Osteocyte (in vitro differentiated cells): Measurements from ENCODE around the gene GRIA4. TPM values are rescaled to one million over a fixed set of nuclear protein-coding genes. Genes with fewer than 3 reads are reported as not detected.

ENCODE experiments used
- DNase-seq: peaks from one replicate; pipeline ENCODE4 v3.0.0; 2021; ENCODE audit warnings: mixed read lengths; ENCODE audit not compliant: unreplicated experiment; ENCODE audit errors: extremely low spot score
- H3K27ac Mint-ChIP-seq: one replicate; pipeline ENCODE4 v1.8.0; 2021; ENCODE audit warnings: mild to moderate bottlenecking, mixed read lengths; ENCODE audit not compliant: unreplicated experiment
- H3K27me3 Mint-ChIP-seq: one replicate; pipeline ENCODE4 v1.8.0; 2021; ENCODE audit warnings: mixed read lengths; ENCODE audit not compliant: unreplicated experiment
- H3K36me3 Mint-ChIP-seq: one replicate; pipeline ENCODE4 v1.8.0; 2021; ENCODE audit warnings: mixed read lengths; ENCODE audit not compliant: unreplicated experiment
- H3K4me1 Mint-ChIP-seq: one replicate; pipeline ENCODE4 v1.8.0; 2021; ENCODE audit warnings: mixed read lengths; ENCODE audit not compliant: unreplicated experiment
- H3K4me3 Mint-ChIP-seq: one replicate; pipeline ENCODE4 v1.8.0; 2021; ENCODE audit warnings: mild to moderate bottlenecking, moderate library complexity, mixed read lengths; ENCODE audit not compliant: unreplicated experiment
- H3K9me3 Mint-ChIP-seq: one replicate; pipeline ENCODE4 v1.8.0; 2021; ENCODE audit warnings: mixed read lengths; ENCODE audit not compliant: unreplicated experiment
- CTCF ChIP-seq: fragments of 200-600 bp; sonication (generic); IDR thresholded peaks from 2 replicates; pipeline ENCODE4 v1.5.0; 2021; ENCODE audit warnings: antibody characterized with exemption, mild to moderate bottlenecking, moderate library complexity
- total RNA-seq: library from RNA; stranded (reverse); gene quantifications from 2 replicates; pipeline ENCODE4 v1.2.1, GENCODE V29; 2021

The GRIA4 gene
- total RNA-seq, 1 donor from 2014 or later, result not detected

- Mint-ChIP-seq H3K27me3 (no peaks in the 10 kb centered on the region), H3K4me3 (no peak overlapping the region), H3K4me1 (no peaks in the 10 kb centered on the region), H3K36me3 (no peaks in the 10 kb centered on the region), H3K9me3 (no peaks in the 10 kb centered on the region), H3K27ac (no peak overlapping the region)
- DNase-seq, result no peak
- no peak for TF ChIP-seq CTCF
Observed at GRCh38 chr11:105953886-105954285, 344.0 kb downstream of the GRIA4 start.

DNA sequence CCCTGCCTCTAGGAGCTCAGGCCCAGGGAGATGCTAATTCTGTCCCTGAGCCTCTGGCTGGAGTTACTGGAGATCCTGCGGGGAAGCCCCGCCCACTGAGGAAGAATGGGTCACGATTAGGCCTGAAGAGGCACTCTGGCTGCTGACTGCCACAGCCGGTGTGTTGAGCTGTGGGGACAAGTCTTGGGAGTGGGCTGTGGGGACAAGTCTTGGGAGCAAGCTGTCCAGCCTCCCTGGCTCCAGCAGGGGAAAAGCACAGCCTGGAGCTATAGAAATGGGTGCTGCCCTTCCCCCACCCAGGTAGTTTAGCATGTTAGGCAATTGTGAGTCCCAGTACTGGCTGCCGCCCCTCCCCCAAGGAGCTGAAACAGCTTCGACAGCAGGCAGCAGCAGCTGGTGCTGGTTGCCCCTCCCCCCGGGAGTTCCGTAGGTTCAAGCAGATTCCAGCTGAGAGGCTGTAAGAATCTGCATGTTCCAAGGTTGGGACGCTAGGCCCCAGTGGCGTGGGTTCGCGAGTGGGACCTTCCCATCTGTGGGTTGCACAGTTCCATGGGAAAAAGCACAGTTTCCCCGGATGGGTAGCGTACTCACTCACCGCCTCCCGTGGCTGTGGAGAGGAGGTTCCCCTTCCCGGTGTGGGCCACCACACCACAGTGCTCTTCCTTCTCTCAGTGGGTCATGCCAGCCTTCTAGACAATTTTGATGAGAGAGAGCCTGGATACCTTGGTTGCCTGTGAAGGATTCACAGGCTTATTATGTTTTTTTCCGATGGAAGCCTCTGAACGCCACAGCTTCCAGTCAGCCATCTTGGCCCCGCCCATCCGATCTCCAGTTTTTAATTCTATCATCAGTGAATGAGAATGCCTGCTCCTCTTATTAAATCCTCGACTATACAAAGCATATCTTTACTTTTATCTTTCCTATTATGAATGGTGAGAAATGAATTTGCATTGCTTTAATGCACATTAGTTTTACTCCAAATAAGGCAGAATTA lies 350.7 kb downstream of the GRIA4 start:
- no peak for DNase-seq
- no peak overlapping the region for H3K27ac Mint-ChIP-seq

DNA sequence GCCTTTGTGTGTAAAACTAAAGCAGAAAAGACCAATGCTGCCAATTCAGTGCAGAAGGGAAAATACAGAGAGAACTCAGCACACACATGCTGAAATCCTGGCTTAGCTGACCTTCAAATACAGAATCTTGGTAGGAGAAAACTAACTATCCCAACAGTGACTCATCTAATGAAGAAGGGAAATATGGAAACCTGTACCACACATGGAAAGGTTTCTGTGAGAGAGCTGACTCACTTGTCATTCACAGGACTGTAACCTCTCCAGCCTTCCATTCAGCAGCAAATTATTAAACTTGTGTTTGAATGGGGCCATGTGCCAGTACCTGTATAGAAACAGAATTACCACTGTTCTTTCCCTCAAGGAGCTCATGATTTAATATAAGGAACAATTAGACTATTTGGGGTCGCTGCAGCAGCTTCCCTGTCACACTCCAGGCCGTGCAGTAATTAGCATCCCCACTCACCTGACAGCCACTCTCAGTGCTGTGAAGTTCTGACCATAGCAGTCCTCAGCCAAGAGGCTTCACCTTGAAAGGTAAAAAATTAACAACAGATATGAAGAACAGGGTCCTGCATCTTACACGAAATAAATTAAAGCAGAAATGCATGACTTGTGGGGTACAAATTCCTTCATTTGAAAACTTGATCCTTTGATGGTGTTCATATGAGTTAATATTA lies 358.3 kb downstream of the GRIA4 start:
- Mint-ChIP-seq H3K27me3 (no peaks in the 10 kb centered on the region), H3K27ac (no peak overlapping the region), H3K4me1 (no peaks in the 10 kb centered on the region), H3K36me3 (no peaks in the 10 kb centered on the region), H3K4me3 (no peak overlapping the region), H3K9me3 (no peaks in the 10 kb centered on the region)
- TF ChIP-seq CTCF, result no peak
- no peak for DNase-seq

More for the DNA sequence above, 350.7 kb downstream of the GRIA4 start:
- Mint-ChIP-seq H3K36me3 (no peaks in the 10 kb centered on the region), H3K27me3 (no peaks in the 10 kb centered on the region), H3K9me3 (peaks cover 6% of the 10 kb centered on the region), H3K4me1 (no peaks in the 10 kb centered on the region), H3K4me3 (no peak overlapping the region)
- TF ChIP-seq CTCF, result no peak

GRCh38 chr11:105969756-105970155 lies 359.9 kb downstream of the GRIA4 start:
- Mint-ChIP-seq H3K4me3 (no peak overlapping the region), H3K9me3 (no peaks in the 10 kb centered on the region), H3K27ac (no peak overlapping the region), H3K27me3 (no peaks in the 10 kb centered on the region), H3K36me3 (no peaks in the 10 kb centered on the region), H3K4me1 (no peaks in the 10 kb centered on the region)
- DNase-seq, result no peak
- no peak for TF ChIP-seq CTCF

DNA sequence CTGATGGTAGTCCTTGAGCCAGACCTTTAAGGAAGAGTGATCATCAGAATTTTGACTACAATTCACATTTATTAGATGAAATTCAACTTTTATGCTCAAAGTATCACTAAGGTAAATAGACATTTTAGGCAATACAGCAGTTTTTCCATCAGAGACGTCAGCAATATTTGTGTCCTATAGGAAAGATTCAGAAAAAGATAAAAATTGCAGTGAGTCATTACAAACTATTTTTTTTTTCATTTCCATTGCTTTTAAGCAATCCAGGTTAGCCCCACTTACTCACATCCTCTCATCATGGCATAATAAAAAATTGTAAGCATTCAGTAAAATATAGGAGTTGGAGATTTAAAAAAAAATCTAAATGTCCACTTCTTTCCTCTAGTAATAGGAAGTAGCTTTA lies 365.3 kb downstream of the GRIA4 start:
- Mint-ChIP-seq H3K4me3 (no peak overlapping the region), H3K36me3 (no peaks in the 10 kb centered on the region), H3K27me3 (no peaks in the 10 kb centered on the region), H3K27ac (no peak overlapping the region), H3K9me3 (no peaks in the 10 kb centered on the region), H3K4me1 (no peaks in the 10 kb centered on the region)
- DNase-seq, result no peak
- TF ChIP-seq CTCF, result no peak
